Measurements from ENCODE around the gene TMEFF1. TPM values are rescaled to one million over a fixed set of nuclear protein-coding genes. Genes with fewer than 3 reads are reported as not detected.
"Not testable (repeated sequence)": the region's sequence is repeated elsewhere in the genome, so short reads cannot be mapped to it uniquely, and the experiment has no call there.

TMEFF1 gene
- total RNA-seq, 4 donors from 2014 or later = 0.10 to 1.1 (median 0.81) TPM; not detected in 1

- H3K4me3 ChIP-seq = no peak overlapping the region
- no peak for TF ChIP-seq EP300 (IDR thresholded peaks at IDR 0.05)
- TF ChIP-seq POLR2A (IDR thresholded peaks at IDR 0.05) = no peak
- TF ChIP-seq CTCF (IDR thresholded peaks at IDR 0.05) = no peak
- TF ChIP-seq POLR2AphosphoS5 (IDR thresholded peaks at IDR 0.05) = no peak
- no peaks in the 10 kb centered on the region for H3K4me1 ChIP-seq
- WGBS, 2 donors (ENCODE audit: low coverage in 1 of 2) = 92 to 100% methylated on average over 1 of the region's 1 CpG
- H3K27me3 ChIP-seq = no peaks in the 10 kb centered on the region
- no peak overlapping the region for H3K27ac ChIP-seq
- ATAC-seq = no peak
- H3K9me3 ChIP-seq = no peaks in the 10 kb centered on the region
- no peaks in the 10 kb centered on the region for H3K36me3 ChIP-seq
These were observed 38.3 kb downstream of the TMEFF1 start for GRCh38 chr9:100511205-100511604.

- Histone ChIP-seq H3K4me1 (no peaks in the 10 kb centered on the region), H3K27ac (no peak overlapping the region), H3K36me3 (no peaks in the 10 kb centered on the region), H3K27me3 (no peaks in the 10 kb centered on the region), H3K4me3 (no peak overlapping the region), H3K9me3 (no peaks in the 10 kb centered on the region)
- TF ChIP-seq POLR2A (IDR thresholded peaks at IDR 0.05) (no peak), POLR2AphosphoS5 (IDR thresholded peaks at IDR 0.05) (no peak), CTCF (IDR thresholded peaks at IDR 0.05) (no peak), EP300 (IDR thresholded peaks at IDR 0.05) (no peak)
- WGBS, 2 donors (ENCODE audit: low coverage in 1 of 2) = 72% methylated on average over 4 to 5 of the region's 6 CpGs
- no peak for ATAC-seq
These were observed 42.9 kb downstream of the TMEFF1 start for GRCh38 chr9:100515578-100516494.

- WGBS, 2 donors (ENCODE audit: low coverage in 1 of 2) = 71 to 87% methylated on average over 1 to 3 of the region's 3 CpGs
- no peak for ATAC-seq
- H3K9me3 ChIP-seq = no peaks in the 10 kb centered on the region
- no peaks in the 10 kb centered on the region for H3K4me1 ChIP-seq
- no peak for TF ChIP-seq CTCF (IDR thresholded peaks at IDR 0.05)
- no peak for TF ChIP-seq EP300 (IDR thresholded peaks at IDR 0.05)
- TF ChIP-seq POLR2AphosphoS5 (IDR thresholded peaks at IDR 0.05) = no peak
- no peak for TF ChIP-seq POLR2A (IDR thresholded peaks at IDR 0.05)
- no peak overlapping the region for H3K4me3 ChIP-seq
- H3K27me3 ChIP-seq = no peaks in the 10 kb centered on the region
- H3K27ac ChIP-seq = no peak overlapping the region
- no peaks in the 10 kb centered on the region for H3K36me3 ChIP-seq
These were observed 48.3 kb downstream of the TMEFF1 start for GRCh38 chr9:100521282-100521681.

- Histone ChIP-seq H3K4me3 (no peak overlapping the region), H3K27ac (no peak overlapping the region), H3K9me3 (no peaks in the 10 kb centered on the region), H3K4me1 (no peaks in the 10 kb centered on the region), H3K36me3 (peaks cover 0 to 4% of the 10 kb centered on the region in 2 donors), H3K27me3 (no peaks in the 10 kb centered on the region)
- ATAC-seq = no peak
- WGBS, 2 donors (ENCODE audit: low coverage in 1 of 2) = 93 to 100% methylated on average over 2 of the region's 2 CpGs
- TF ChIP-seq POLR2AphosphoS5 (IDR thresholded peaks at IDR 0.05) = no peak
- no peak for TF ChIP-seq POLR2A (IDR thresholded peaks at IDR 0.05)
- TF ChIP-seq CTCF (IDR thresholded peaks at IDR 0.05) = no peak
- TF ChIP-seq EP300 (IDR thresholded peaks at IDR 0.05) = no peak
These were observed 52.6 kb downstream of the TMEFF1 start for GRCh38 chr9:100525563-100525962.

- H3K4me1 ChIP-seq, H3K9me3 ChIP-seq, H3K4me3 ChIP-seq, H3K36me3 ChIP-seq, H3K27me3 ChIP-seq, H3K27ac ChIP-seq, ATAC-seq: not testable (repeated sequence)
- WGBS, 2 donors (ENCODE audit: low coverage in 1 of 2) = 83 to 88% methylated on average over 6 to 11 of the region's 30 CpGs
These were observed 54.3 kb downstream of the TMEFF1 start for GRCh38 chr9:100527180-100527794.

All from gastroesophageal sphincter (tissue), 4 donors.